B cell (primary cell): ENCODE measurements around the gene HS3ST3A1. TPM values are rescaled to one million over a fixed set of nuclear protein-coding genes. Genes with fewer than 3 reads are reported as not detected.

Source experiments
- ATAC-seq: fragments of 200-7000 bp; cut with Tn5 transposase; one replicate; pipeline ENCODE4 v1.10.0; 2021; ENCODE audit warnings: low read depth, mild to moderate bottlenecking, moderate number of reproducible peaks, moderate library complexity
- CTCF ChIA-PET: fragments of 350-600 bp; sonication (Branson Sonifier 250); formaldehyde crosslinking; loops from one replicate; lab custom pipeline; 2021; ENCODE audit warnings: antibody characterized with exemption, inconsistent platforms; lab: Charles Lee
- POLR2A ChIA-PET: fragments of 350-600 bp; sonication (Branson Sonifier 250); formaldehyde crosslinking; loops from one replicate; lab custom pipeline; 2021; ENCODE audit warnings: antibody characterized with exemption; lab: Charles Lee
- DNase-seq: peaks from one replicate; pipeline ENCODE4 v3.0.0; 2013
- H2AFZ ChIP-seq: 2 replicates; pipeline ENCODE4 v1.6.1; 2012; ENCODE audit warnings: mild to moderate bottlenecking, low read depth, low read length; ENCODE audit not compliant: insufficient read depth, poor library complexity, severe bottlenecking
- H3K27ac ChIP-seq, 2 donors: 1 replicate in 1 of 2; 2 replicates in 1 of 2; pipeline ENCODE4 v1.5.1; 2012 to 2013; ENCODE audit warnings: low read length in 2 of 2, mild to moderate bottlenecking in 2 of 2, moderate library complexity in 1 of 2
- H3K27me3 ChIP-seq, 4 experiments: fragments of 200-600 bp in 1 of 4; sonication (generic) in 1 of 4; replicated peaks in 1 of 4; 1 replicate in 2 of 4; 2 replicates in 2 of 4; pipeline versions ENCODE4 v1.6.1 to v1.7.0; 2013 to 2016; ENCODE audit warnings: low read length in 3 of 4, mild to moderate bottlenecking in 2 of 4, mixed read lengths in 1 of 4, moderate library complexity in 1 of 4; ENCODE audit not compliant: insufficient read depth in 4 of 4, control insufficient read depth in 3 of 4; ENCODE audit errors: control extremely low read depth in 1 of 4
- H3K36me3 ChIP-seq, 2 experiments: replicated peaks in 1 of 2; 1 replicate in 1 of 2; 2 replicates in 1 of 2; pipeline versions ENCODE4 v1.6.1 to v1.7.1; 2013; ENCODE audit warnings: low read length in 1 of 2; ENCODE audit not compliant: insufficient read depth in 2 of 2, control insufficient read depth in 1 of 2; ENCODE audit errors: control extremely low read depth in 1 of 2, extremely low read depth in 1 of 2
- H3K4me1 ChIP-seq, 2 donors: fragments of 200-600 bp in 1 of 2; sonication (generic) in 1 of 2; 1 replicate in 1 of 2; 2 replicates in 1 of 2; pipeline versions ENCODE4 v1.5.1 to v1.6.1; 2013 to 2017; ENCODE audit warnings: low read length in 2 of 2; ENCODE audit not compliant: control insufficient read depth in 2 of 2, insufficient read depth in 2 of 2
- H3K4me2 ChIP-seq: replicated peaks from 2 replicates; pipeline ENCODE3; 2012; ENCODE audit warnings: mild to moderate bottlenecking, low read depth, low read length; ENCODE audit not compliant: poor library complexity, severe bottlenecking
- H3K4me3 ChIP-seq, 5 experiments: fragments of 200-600 bp in 1 of 5; sonication (generic) in 1 of 5; 1 replicate in 3 of 5; 2 replicates in 2 of 5; pipeline versions ENCODE4 v1.5.1 to v1.7.0; 2011 to 2016; ENCODE audit warnings: low read length in 4 of 5, mild to moderate bottlenecking in 4 of 5, low read depth in 2 of 5, control low read depth in 1 of 5, moderate library complexity in 1 of 5; ENCODE audit not compliant: insufficient read depth in 1 of 5; ENCODE audit errors: control extremely low read depth in 1 of 5, extremely low read depth in 1 of 5
- H3K79me2 ChIP-seq: fragments of 200-600 bp; sonication (generic); one replicate; pipeline ENCODE4 v1.6.0; 2016; ENCODE audit warnings: low read length; ENCODE audit not compliant: control insufficient read depth, insufficient read depth
- H3K9ac ChIP-seq: fragments of 200-600 bp; sonication (generic); 2 replicates; pipeline ENCODE4 v1.6.1; 2017; ENCODE audit warnings: mild to moderate bottlenecking, low read length, moderate library complexity
- H3K9me3 ChIP-seq, 3 donors: one replicate each; pipeline versions ENCODE4 v1.6.1 to v1.7.1; 2013; ENCODE audit warnings: low read length in 2 of 3; ENCODE audit not compliant: control insufficient read depth in 2 of 3, insufficient read depth in 1 of 3; ENCODE audit errors: control extremely low read depth in 1 of 3
- H4K20me1 ChIP-seq: 2 replicates; pipeline ENCODE4 v1.6.0; 2012; ENCODE audit warnings: mild to moderate bottlenecking, low read length; ENCODE audit not compliant: insufficient read depth, control insufficient read depth, poor library complexity, severe bottlenecking
- H3K27ac Mint-ChIP-seq: one replicate; pipeline ENCODE4 v1.8.0; 2021; ENCODE audit warnings: mixed read lengths
- H3K27me3 Mint-ChIP-seq: one replicate; pipeline ENCODE4 v1.8.0; 2021; ENCODE audit warnings: mixed read lengths
- H3K4me1 Mint-ChIP-seq: one replicate; pipeline ENCODE4 v1.8.0; 2021; ENCODE audit warnings: mixed read lengths
- H3K4me3 Mint-ChIP-seq: one replicate; pipeline ENCODE4 v1.8.0; 2021; ENCODE audit warnings: mixed read lengths
- H3K9me3 Mint-ChIP-seq: one replicate; pipeline ENCODE4 v1.8.0; 2022; ENCODE audit warnings: mixed read lengths; ENCODE audit not compliant: insufficient read depth
- EZH2 ChIP-seq: IDR thresholded peaks from 2 replicates; pipeline ENCODE4 v1.6.1; 2012; ENCODE audit warnings: borderline replicate concordance, low read depth, mild to moderate bottlenecking, moderate library complexity, low read length; ENCODE audit not compliant: insufficient read depth, poor library complexity, severe bottlenecking
- WGBS: methylation state at CpG from one replicate; pipeline ENCODE4 v1.1.5; 2013; ENCODE audit warnings: missing lambda C conversion rate; ENCODE audit not compliant: insufficient coverage; 5-methylcytosine and 5-hydroxymethylcytosine counted together
- intact Hi-C: fragments of 100-400 bp; cut with micrococcal nuclease; formaldehyde crosslinking; loops from one replicate; pipeline ENCODE4 v1.10.0; 2022
- polyA plus RNA-seq: library from polyadenylated mRNA; depleted of rRNA; stranded (reverse); fragments of >200 nt; gene quantifications from 2 replicates; pipeline ENCODE4 v1.2.3, GENCODE V29; 2012
- total RNA-seq, 2 donors: library from RNA; stranded (reverse); fragments of 120-200 nt in 1 of 2; gene quantifications; 1 replicate in 1 of 2; 2 replicates in 1 of 2; pipeline versions ENCODE4 v1.2.3 to v1.2.4, GENCODE V29; 2013 to 2022
- TF ChIP-seq, protein P1 (sequence below): fragments of 200-600 bp; IDR thresholded peaks from one replicate; pipeline ENCODE4 v1.8.0; 2022; ENCODE audit warnings: antibody characterized with exemption, mild to moderate bottlenecking

HS3ST3A1 gene
- total and polyA plus RNA-seq, 2 donors (not counting 1 experiment from before 2014, with no cell fraction given), result 0.17 to 0.75 TPM

DNA sequence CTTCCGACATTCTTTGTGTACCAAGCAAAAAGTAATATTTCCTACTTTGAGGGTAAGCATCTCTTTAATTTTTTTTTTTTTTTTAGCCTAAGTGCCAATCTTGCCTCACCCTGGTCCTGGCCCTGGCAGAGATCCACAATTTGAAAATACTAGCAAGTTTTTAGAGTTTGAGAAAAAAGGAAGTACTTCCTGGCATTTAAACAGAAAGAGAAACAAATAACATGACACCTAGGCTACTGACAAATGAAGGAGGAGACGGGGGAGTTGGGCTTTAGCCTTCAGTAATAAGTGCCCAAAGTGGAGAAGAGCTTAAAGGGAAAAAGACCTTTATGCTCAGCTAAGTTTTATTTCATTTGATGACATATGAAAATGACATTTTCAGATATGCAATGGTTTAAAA lies 92.8 kb downstream of the HS3ST3A1 start:
- Histone ChIP-seq H2AFZ (no peak overlapping the region), H3K9ac (no peak overlapping the region)
- CTCF ChIA-PET, result no interaction called here

DNA sequence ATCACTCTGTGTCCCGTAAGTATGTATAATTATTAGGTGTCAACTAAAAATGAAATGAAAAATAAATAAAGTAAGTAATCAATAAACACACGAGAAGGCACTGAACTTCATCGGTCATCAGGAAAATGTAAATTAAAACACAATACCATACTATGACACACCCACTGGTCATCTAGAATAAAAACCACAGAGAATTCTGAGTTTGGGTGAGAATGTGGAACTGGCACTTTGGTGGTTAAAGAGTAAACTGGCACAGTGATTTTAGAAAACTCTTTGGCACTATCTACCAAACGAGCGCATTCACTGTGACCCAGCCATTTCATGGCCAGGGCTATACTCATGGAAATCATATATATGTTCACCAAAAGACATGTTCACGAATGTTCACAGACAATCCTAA lies 98.2 kb downstream of the HS3ST3A1 start:
- no peak for DNase-seq
- Histone ChIP-seq H3K4me3 (no peak overlapping the region), H3K79me2 (no peaks in the 10 kb centered on the region), H3K36me3 (no peaks in the 10 kb centered on the region), H2AFZ (no peak overlapping the region), H3K9ac (no peak overlapping the region), H3K27me3 (no peaks in the 10 kb centered on the region), H3K9me3 (no peaks in the 10 kb centered on the region), H3K4me1 (no peaks in the 10 kb centered on the region), H4K20me1 (no peaks in the 10 kb centered on the region), H3K27ac (no peak overlapping the region), H3K4me2 (no peak overlapping the region)
- Mint-ChIP-seq H3K9me3 (no peaks in the 10 kb centered on the region), H3K27me3 (no peaks in the 10 kb centered on the region), H3K4me1 (no peaks in the 10 kb centered on the region), H3K27ac (no peak overlapping the region), H3K4me3 (no peak overlapping the region)
- no peak for ATAC-seq
- CTCF ChIA-PET, result no interaction called here
- 100% methylated on average over 2 of the region's 6 CpGs for WGBS
- POLR2A ChIA-PET, result no interaction called here
- TF ChIP-seq, protein P1, sequence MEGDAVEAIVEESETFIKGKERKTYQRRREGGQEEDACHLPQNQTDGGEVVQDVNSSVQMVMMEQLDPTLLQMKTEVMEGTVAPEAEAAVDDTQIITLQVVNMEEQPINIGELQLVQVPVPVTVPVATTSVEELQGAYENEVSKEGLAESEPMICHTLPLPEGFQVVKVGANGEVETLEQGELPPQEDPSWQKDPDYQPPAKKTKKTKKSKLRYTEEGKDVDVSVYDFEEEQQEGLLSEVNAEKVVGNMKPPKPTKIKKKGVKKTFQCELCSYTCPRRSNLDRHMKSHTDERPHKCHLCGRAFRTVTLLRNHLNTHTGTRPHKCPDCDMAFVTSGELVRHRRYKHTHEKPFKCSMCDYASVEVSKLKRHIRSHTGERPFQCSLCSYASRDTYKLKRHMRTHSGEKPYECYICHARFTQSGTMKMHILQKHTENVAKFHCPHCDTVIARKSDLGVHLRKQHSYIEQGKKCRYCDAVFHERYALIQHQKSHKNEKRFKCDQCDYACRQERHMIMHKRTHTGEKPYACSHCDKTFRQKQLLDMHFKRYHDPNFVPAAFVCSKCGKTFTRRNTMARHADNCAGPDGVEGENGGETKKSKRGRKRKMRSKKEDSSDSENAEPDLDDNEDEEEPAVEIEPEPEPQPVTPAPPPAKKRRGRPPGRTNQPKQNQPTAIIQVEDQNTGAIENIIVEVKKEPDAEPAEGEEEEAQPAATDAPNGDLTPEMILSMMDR, result no peak
- no peak for TF ChIP-seq EZH2
- intact Hi-C loops, result no loop called here

More for the DNA sequence above, 92.8 kb downstream of the HS3ST3A1 start:
- intact Hi-C loops, result no loop called here
- no peak overlapping the region for H3K4me3 Mint-ChIP-seq
- H3K9me3 Mint-ChIP-seq, result no peaks in the 10 kb centered on the region
- no peak overlapping the region for H3K27ac ChIP-seq
- H3K27me3 ChIP-seq, result no peaks in the 10 kb centered on the region
- H3K27ac Mint-ChIP-seq, result no peak overlapping the region
- no peaks in the 10 kb centered on the region for H3K4me1 Mint-ChIP-seq
- H3K4me3 ChIP-seq, result no peak overlapping the region
- peaks cover 6% of the 10 kb centered on the region for H3K27me3 Mint-ChIP-seq
- no CpG with 5 or more reads among the region's 2 CpGs for WGBS
- H4K20me1 ChIP-seq, result no peaks in the 10 kb centered on the region
- no peaks in the 10 kb centered on the region for H3K9me3 ChIP-seq
- ATAC-seq (no peak), DNase-seq (no peak)
- H3K4me1 ChIP-seq, result no peaks in the 10 kb centered on the region
- TF ChIP-seq EZH2, result no peak
- TF ChIP-seq, protein P1, result no peak
- H3K4me2 ChIP-seq, result no peak overlapping the region
- H3K36me3 ChIP-seq, result no peaks in the 10 kb centered on the region
- POLR2A ChIA-PET, result no interaction called here
- no peaks in the 10 kb centered on the region for H3K79me2 ChIP-seq
